H9 (cell line): ENCODE results near the gene WFIKKN2. TPM values are rescaled to one million over a fixed set of nuclear protein-coding genes. Genes with fewer than 3 reads are reported as not detected.
"Not testable (repeated sequence)": the region's sequence is repeated elsewhere in the genome, so short reads cannot be mapped to it uniquely, and the experiment has no call there.

Experiments
- DNase-seq: peaks from one replicate; pipeline ENCODE4 v3.0.0-alpha.2; 2017
- H2AFZ ChIP-seq: one replicate; pipeline ENCODE4 v1.6.1; 2013; ENCODE audit warnings: mild to moderate bottlenecking, low read length, control low read depth, moderate library complexity
- H2AK5ac ChIP-seq: 2 replicates; pipeline ENCODE4 v1.6.1; 2013; ENCODE audit warnings: low read length, control low read depth, mixed read lengths; ENCODE audit not compliant: insufficient read length
- H2BK120ac ChIP-seq: one replicate; pipeline ENCODE4 v1.6.1; 2013; ENCODE audit warnings: low read depth, mild to moderate bottlenecking, low read length, control low read depth, inconsistent platforms; ENCODE audit not compliant: poor library complexity, severe bottlenecking
- H2BK12ac ChIP-seq: 2 replicates; pipeline ENCODE4 v1.6.1; 2013; ENCODE audit warnings: low read length, control low read depth, mixed read lengths, low read depth; ENCODE audit not compliant: insufficient read length
- H2BK15ac ChIP-seq: 2 replicates; pipeline ENCODE4 v1.6.1; 2013; ENCODE audit warnings: low read depth, low read length, control low read depth
- H2BK20ac ChIP-seq: one replicate; pipeline ENCODE4 v1.6.1; 2013; ENCODE audit warnings: low read depth, mild to moderate bottlenecking, low read length, control low read depth, inconsistent platforms; ENCODE audit not compliant: poor library complexity, severe bottlenecking
- H2BK5ac ChIP-seq: 2 replicates; pipeline ENCODE4 v1.6.1; 2013; ENCODE audit warnings: low read length, control low read depth, mixed read lengths; ENCODE audit not compliant: insufficient read length
- H3K14ac ChIP-seq: 2 replicates; pipeline ENCODE4 v1.6.1; 2013; ENCODE audit warnings: low read length, control low read depth; ENCODE audit not compliant: insufficient read depth
- H3K18ac ChIP-seq: 2 replicates; pipeline ENCODE4 v1.6.1; 2013; ENCODE audit warnings: low read depth, mild to moderate bottlenecking, mixed read lengths, low read length, control low read depth; ENCODE audit not compliant: insufficient read length
- H3K23ac ChIP-seq: 2 replicates; pipeline ENCODE4 v1.6.1; 2013; ENCODE audit warnings: low read length, control low read depth, mixed read lengths, low read depth; ENCODE audit not compliant: insufficient read length
- H3K23me2 ChIP-seq: 2 replicates; pipeline ENCODE4 v1.6.1; 2013; ENCODE audit warnings: low read depth, mild to moderate bottlenecking, mixed read lengths, low read length, control low read depth; ENCODE audit not compliant: insufficient read length, poor library complexity, severe bottlenecking
- H3K27ac ChIP-seq: 2 replicates; pipeline ENCODE4 v1.5.1; 2013; ENCODE audit warnings: low read length, control low read depth, mixed read lengths, low read depth; ENCODE audit not compliant: insufficient read length
- H3K27me3 ChIP-seq: 2 replicates; pipeline ENCODE4 v1.6.1; 2013; ENCODE audit warnings: low read length, control low read depth, inconsistent platforms; ENCODE audit not compliant: insufficient read depth
- H3K4ac ChIP-seq: 2 replicates; pipeline ENCODE4 v1.6.1; 2013; ENCODE audit warnings: low read depth, mild to moderate bottlenecking, control low read depth, inconsistent platforms, low read length, moderate library complexity
- H3K4me1 ChIP-seq: 2 replicates; pipeline ENCODE4 v1.6.1; 2013; ENCODE audit warnings: low read length, control low read depth, inconsistent platforms; ENCODE audit not compliant: insufficient read depth
- H3K4me2 ChIP-seq: 2 replicates; pipeline ENCODE4 v1.6.1; 2013; ENCODE audit warnings: low read length, control low read depth, mixed read lengths; ENCODE audit not compliant: insufficient read length, insufficient read depth
- H3K56ac ChIP-seq: 2 replicates; pipeline ENCODE4 v1.6.1; 2013; ENCODE audit warnings: low read depth, mild to moderate bottlenecking, mixed read lengths, low read length, control low read depth; ENCODE audit not compliant: insufficient read length
- H3K79me1 ChIP-seq: 2 replicates; pipeline ENCODE4 v1.6.1; 2013; ENCODE audit warnings: low read depth, mild to moderate bottlenecking, moderate library complexity, low read length, control low read depth, inconsistent platforms; ENCODE audit not compliant: insufficient read depth, poor library complexity, severe bottlenecking
- H3K79me2 ChIP-seq: 2 replicates; pipeline ENCODE4 v1.6.1; 2013; ENCODE audit warnings: low read length, control low read depth, inconsistent platforms; ENCODE audit not compliant: insufficient read depth
- H3K9ac ChIP-seq: 2 replicates; pipeline ENCODE4 v1.6.1; 2013; ENCODE audit warnings: low read length, control low read depth, mixed read lengths; ENCODE audit not compliant: insufficient read length; ENCODE audit errors: extremely low read depth
- H3K9me3 ChIP-seq: one replicate; pipeline ENCODE4 v1.6.1; 2013; ENCODE audit warnings: low read depth, low read length, inconsistent platforms; ENCODE audit not compliant: control insufficient read depth
- H3T11ph ChIP-seq: one replicate; pipeline ENCODE4 v1.6.1; 2013; ENCODE audit warnings: mild to moderate bottlenecking, low read length, control low read depth, inconsistent platforms
- H4K20me1 ChIP-seq: one replicate; pipeline ENCODE4 v1.6.1; 2013; ENCODE audit not compliant: control insufficient read depth, insufficient read length, insufficient read depth
- H4K5ac ChIP-seq: 2 replicates; pipeline ENCODE4 v1.6.1; 2013; ENCODE audit warnings: low read depth, mild to moderate bottlenecking, mixed read lengths, low read length, control low read depth; ENCODE audit not compliant: insufficient read length
- H4K8ac ChIP-seq: replicated peaks from 2 replicates; pipeline ENCODE4 v1.6.1; 2013; ENCODE audit warnings: low read length, control low read depth, mixed read lengths, low read depth; ENCODE audit not compliant: insufficient read length
- H4K91ac ChIP-seq: 2 replicates; pipeline ENCODE4 v1.6.1; 2013; ENCODE audit warnings: low read depth, mild to moderate bottlenecking, moderate library complexity, mixed read lengths, low read length, control low read depth; ENCODE audit not compliant: insufficient read length
- H3K27ac Mint-ChIP-seq, 3 experiments: 2 replicates in 2 of 3; 3 replicates in 1 of 3; pipeline ENCODE4 v1.8.0; 2020 to 2021; ENCODE audit warnings: mixed read lengths in 3 of 3, mild to moderate bottlenecking in 1 of 3, moderate library complexity in 1 of 3
- H3K27me3 Mint-ChIP-seq: 2 replicates; pipeline ENCODE4 v1.8.0; 2021; ENCODE audit warnings: low read depth, mild to moderate bottlenecking, moderate library complexity, mixed read lengths
- H3K36me3 Mint-ChIP-seq, 3 experiments: 2 replicates in 2 of 3; 3 replicates in 1 of 3; pipeline ENCODE4 v1.8.0; 2020 to 2021; ENCODE audit warnings: low read depth in 3 of 3, mixed read lengths in 3 of 3; ENCODE audit not compliant: insufficient read depth in 1 of 3
- H3K4me1 Mint-ChIP-seq, 2 experiments: 2 replicates each; pipeline ENCODE4 v1.8.0; 2020; ENCODE audit warnings: mixed read lengths in 2 of 2
- H3K4me3 Mint-ChIP-seq, 2 experiments: 2 replicates in 1 of 2; 3 replicates in 1 of 2; pipeline ENCODE4 v1.8.0; 2020 to 2021; ENCODE audit warnings: mild to moderate bottlenecking in 2 of 2, mixed read lengths in 2 of 2, moderate library complexity in 1 of 2
- H3K9me3 Mint-ChIP-seq, 2 experiments: 2 replicates in 1 of 2; 3 replicates in 1 of 2; pipeline ENCODE4 v1.8.0; 2020; ENCODE audit warnings: mild to moderate bottlenecking in 2 of 2, mixed read lengths in 2 of 2, moderate library complexity in 1 of 2
- CTCF ChIP-seq: fragments of 200-600 bp; sonication (generic); conservative IDR thresholded peaks from 3 replicates; pipeline ENCODE4 v1.8.0; 2021; ENCODE audit warnings: antibody characterized with exemption, mild to moderate bottlenecking
- WGBS: extraction: QIAGEN DNeasy Blood & Tissue Kit; methylation state at CpG from one replicate; pipeline ENCODE4 v1.1.7; 2013; ENCODE audit warnings: missing lambda C conversion rate, low lambda C conversion rate, mixed read lengths; ENCODE audit not compliant: insufficient read length; ENCODE audit errors: extremely low coverage; 5-methylcytosine and 5-hydroxymethylcytosine counted together
- total RNA-seq: library from RNA; stranded (reverse); gene quantifications from 2 replicates; pipeline ENCODE4 v1.2.1, GENCODE V29; 2021

The WFIKKN2 gene
- total RNA-seq, 1 experiment from 2014 or later, result 1.1 TPM

- Histone ChIP-seq H4K5ac (no peak overlapping the region), H3K79me1 (peaks cover 3% of the 10 kb centered on the region), H3K4me2 (no peak overlapping the region)
Measured at GRCh38 chr17:50858486-50859225, 23.3 kb downstream of the WFIKKN2 start.

GRCh38 chr17:50859727-50860126 is 24.3 kb downstream of the WFIKKN2 start:
- H2AFZ ChIP-seq, H3K4me1 ChIP-seq, H2BK15ac ChIP-seq, H3K27ac ChIP-seq, H3K27me3 ChIP-seq, H4K8ac ChIP-seq, H3K56ac ChIP-seq, H4K20me1 ChIP-seq, H3K27me3 Mint-ChIP-seq, H3K23me2 ChIP-seq, H3K4me3 Mint-ChIP-seq, H4K91ac ChIP-seq, H3K18ac ChIP-seq, H3K14ac ChIP-seq, H3K4me2 ChIP-seq, H4K5ac ChIP-seq, H2AK5ac ChIP-seq, H2BK5ac ChIP-seq, H3K79me1 ChIP-seq, H2BK20ac ChIP-seq, H3K9me3 ChIP-seq, H3K79me2 ChIP-seq, H2BK12ac ChIP-seq, H3K27ac Mint-ChIP-seq, H3K4ac ChIP-seq, H3K9me3 Mint-ChIP-seq, H3K9ac ChIP-seq, H3K23ac ChIP-seq, H3T11ph ChIP-seq, H2BK120ac ChIP-seq: not testable (repeated sequence)
- WGBS, result no CpG with 5 or more reads among the region's 15 CpGs
- peak; percentile 14 for DNase-seq
- Mint-ChIP-seq H3K4me1 (peaks cover 16 to 19% of the 10 kb centered on the region in 2 experiments), H3K36me3 (peaks cover 8 to 26% (median 22%) of the 10 kb centered on the region in 3 experiments; a peak in 6 of 7 replicates)

More at GRCh38 chr17:50858486-50859225, 23.3 kb downstream of the WFIKKN2 start:
- Histone ChIP-seq H2AK5ac (no peak overlapping the region), H3K79me2 (peaks cover 3% of the 10 kb centered on the region; the same call in 1 of the 2 replicates), H2BK15ac (no peak overlapping the region), H2AFZ (no peak overlapping the region), H3K56ac (no peak overlapping the region), H3K14ac (no peak overlapping the region), H4K91ac (no peak overlapping the region), H2BK20ac (no peak overlapping the region), H3K27me3 (no peaks in the 10 kb centered on the region), H2BK12ac (no peak overlapping the region), H3K23ac (no peak overlapping the region), H3T11ph (no peak overlapping the region), H2BK120ac (no peak overlapping the region), H3K23me2 (no peaks in the 10 kb centered on the region), H4K8ac (no peak overlapping the region), H2BK5ac (no peak overlapping the region), H3K9me3 (no peaks in the 10 kb centered on the region), H3K4me1 (no peaks in the 10 kb centered on the region), H3K18ac (no peak overlapping the region), H3K27ac (no peak overlapping the region), H3K4ac (no peak overlapping the region), H3K9ac (no peak overlapping the region), H4K20me1 (no peaks in the 10 kb centered on the region)
- peaks cover 8 to 20% (median 19%) of the 10 kb centered on the region in 3 experiments; a peak in 6 of 7 replicates for H3K36me3 Mint-ChIP-seq
- no peak overlapping the region for H3K4me3 Mint-ChIP-seq
- peaks cover 2% of the 10 kb centered on the region for H3K27me3 Mint-ChIP-seq
- no peak overlapping the region for H3K27ac Mint-ChIP-seq
- no peaks in the 10 kb centered on the region for H3K9me3 Mint-ChIP-seq
- no CpG with 5 or more reads among the region's 12 CpGs for WGBS
- H3K4me1 Mint-ChIP-seq, result peaks cover 8 to 11% of the 10 kb centered on the region in 2 experiments
- DNase-seq, result no peak
- no peak for TF ChIP-seq CTCF
